ENCODE measurements around the gene B3GNT7. TPM values are rescaled to one million over a fixed set of nuclear protein-coding genes. Genes with fewer than 3 reads are reported as not detected.

The B3GNT7 gene
- total and polyA plus RNA-seq, 2 of the 8 experiments (the other 6 are each of a cell fraction or from before 2014, with no cell fraction given) = 26.4 to 73.1 TPM

- H2BK120ac ChIP-seq (replicated peaks; ENCODE audit: low read depth, low read length) = peak overlapping the region; percentile 30
- H3K14ac ChIP-seq (ENCODE audit: insufficient read length) = no peak overlapping the region
- no peak overlapping the region for H3K4me3 ChIP-seq (ENCODE audit: extremely low read depth in 1 of 4, insufficient read depth in 2 of 4, low read depth in 3 of 4, low read length in 4 of 4)
- no peak overlapping the region for H3K4me2 ChIP-seq (ENCODE audit: insufficient read depth in 1 of 2, low read depth in 2 of 2, low read length in 2 of 2)
- peak overlapping the region; percentile 90; the same call in 1 of the 2 replicates for H2BK5ac ChIP-seq (ENCODE audit: low read depth, low read length)
- peaks cover 0 to 1% (median under 1%) of the 10 kb centered on the region in 4 experiments; a peak in 2 of 8 replicates for H3K36me3 ChIP-seq (ENCODE audit: control insufficient read depth in 2 of 4, insufficient read depth in 4 of 4, low read length in 3 of 4)
- DNase-seq (ENCODE audit: low read depth in 1 of 2, low spot score in 2 of 2) = no peak
- H4K5ac ChIP-seq (ENCODE audit: insufficient read length, low read depth, low read length) = no peak overlapping the region
- peak overlapping the region; percentile 55 for H3K18ac ChIP-seq (ENCODE audit: extremely low read depth, low read length)
- ChIA-PET CTCF (ENCODE audit: partially characterized antibody) (interaction anchor here (0.6 to 29.5 kb wide), 23 partner anchors 10 to 189 kb away, joined by 3 to 617 read pairs (median 4); no protein-coding TSS in a partner anchor), POLR2A (ENCODE audit: partially characterized antibody) (interaction anchor here (0.7 to 3.0 kb wide), 5 partner anchors 15 to 77 kb away, joined by 3 to 15 read pairs (median 14); partner anchors contain the start of gene NCL)
- no peak overlapping the region for H2AFZ ChIP-seq (ENCODE audit: low read length)
- H3K56ac ChIP-seq (replicated peaks; ENCODE audit: insufficient read length, low read depth, low read length) = no peak overlapping the region
- H4K91ac ChIP-seq (replicated peaks; ENCODE audit: insufficient read length, low read length) = peak overlapping the region; percentile 87
- no peak overlapping the region for H3K27ac ChIP-seq (ENCODE audit: low read depth, low read length)
- H3K23ac ChIP-seq (ENCODE audit: insufficient read length) = no peak overlapping the region
- H3K27me3 ChIP-seq (replicated peaks in 1 of 4; ENCODE audit: control insufficient read depth in 3 of 4, extremely low read depth in 1 of 4, insufficient read depth in 3 of 4, low read length in 3 of 4) = no peaks in the 10 kb centered on the region
- peaks cover 0 to 1% of the 10 kb centered on the region in 2 experiments for H4K20me1 ChIP-seq (replicated peaks in 1 of 2; ENCODE audit: control insufficient read depth in 1 of 2, insufficient read depth in 2 of 2, low read length in 2 of 2)
- H3K4ac ChIP-seq (replicated peaks; ENCODE audit: insufficient read length, low read depth, low read length) = no peak overlapping the region
- peak overlapping the region; percentile 83; the same call in 1 of the 2 replicates for H2BK15ac ChIP-seq (ENCODE audit: low read length)
- H2BK20ac ChIP-seq (ENCODE audit: low read length) = peak overlapping the region; percentile 100
- 88% methylated on average over 14 of the region's 14 CpGs; no CpG with 5 or more reads in 1 of the 2 experiments for WGBS, 2 experiments (ENCODE audit: extremely low coverage in 1 of 2, insufficient coverage in 1 of 2, insufficient read length in 1 of 2, insufficient replicate concordance in 2 of 2, low coverage in 1 of 2, low lambda C conversion rate in 2 of 2, missing lambda C conversion rate in 1 of 2)
- H3K79me1 ChIP-seq (ENCODE audit: low read depth, low read length) = peaks cover 8% of the 10 kb centered on the region; the same call in 1 of the 2 replicates
- H3K9ac ChIP-seq (replicated peaks in 1 of 4; ENCODE audit: extremely low read depth in 1 of 4, low read depth in 3 of 4, low read length in 3 of 4) = no peak overlapping the region
- peak overlapping the region; percentile 75; the same call in 1 of the 2 replicates for H2AK5ac ChIP-seq (ENCODE audit: low read depth, low read length)
- no peak for FAIRE-seq
- H3K9me3 ChIP-seq (ENCODE audit: insufficient read depth in 2 of 2, low read depth in 1 of 2, low read length in 1 of 2) = no peaks in the 10 kb centered on the region
- peaks cover 3% of the 10 kb centered on the region for H3K23me2 ChIP-seq (ENCODE audit: low read depth, low read length)
- H3K4me1 ChIP-seq (replicated peaks in 1 of 4; ENCODE audit: control insufficient read depth in 3 of 4, insufficient read depth in 4 of 4, low read length in 3 of 4) = peaks cover 3 to 37% (median 25%) of the 10 kb centered on the region in 4 experiments
- peaks cover 0 to 14% of the 10 kb centered on the region in 2 experiments; a peak in 2 of 4 replicates for H3K79me2 ChIP-seq (ENCODE audit: control insufficient read depth in 1 of 2, insufficient read depth in 2 of 2, low read length in 2 of 2)
- no peak overlapping the region for H4K8ac ChIP-seq (ENCODE audit: extremely low read depth, insufficient read depth, low read length)
- peak overlapping the region; percentile 75; the same call in 1 of the 2 replicates for H2BK12ac ChIP-seq (ENCODE audit: low read depth, low read length)
- no peak for TF ChIP-seq E2F6 (IDR thresholded peaks at IDR 0.05)
- TF ChIP-seq ATF3 (IDR thresholded peaks at IDR 0.05; ENCODE audit: insufficient read depth, low read depth, low read length) = no peak
- TF ChIP-seq TEAD4 (IDR thresholded peaks at IDR 0.05; ENCODE audit: low read depth, low read length) = no peak
- TF ChIP-seq SUZ12 (IDR thresholded peaks at IDR 0.05; ENCODE audit: low read length) = no peak
Measured at GRCh38 chr2:231392431-231393148, 2.9 kb upstream of the B3GNT7 start.
